Naive thymus-derived CD8-positive, alpha-beta T cell (primary cell): ENCODE data around the gene CRYBB2. TPM values are rescaled to one million over a fixed set of nuclear protein-coding genes. Genes with fewer than 3 reads are reported as not detected.

Experiments
- ATAC-seq, 2 donors: fragments of 150-1000 bp; cut with Tn5 transposase in 1 of 2; sonication (Bioruptor Pico), chemical (Tn5 transposase) in 1 of 2; 1 replicate in 1 of 2; 2 replicates in 1 of 2; pipeline ENCODE4 v1.10.0; 2021; ENCODE audit warnings: mild to moderate bottlenecking in 2 of 2, moderate library complexity in 2 of 2
- POLR2A ChIA-PET: fragments of 350-600 bp; sonication (Branson Sonifier 250); formaldehyde crosslinking; loops from one replicate; lab custom pipeline; 2021; ENCODE audit warnings: antibody characterized with exemption; lab: Charles Lee
- DNase-seq, 10 donors: peaks; one replicate each; pipeline versions ENCODE4 v3.0.0 to v3.0.0-alpha.2; 2020 to 2022
- H3K27ac Mint-ChIP-seq, 10 donors: one replicate each; pipeline ENCODE4 v1.8.0; 2020 to 2022; ENCODE audit warnings: mild to moderate bottlenecking in 10 of 10, mixed read lengths in 10 of 10, moderate library complexity in 4 of 10, inconsistent platforms in 1 of 10
- H3K27me3 Mint-ChIP-seq, 5 donors: one replicate each; pipeline ENCODE4 v1.8.0; 2021 to 2022; ENCODE audit warnings: mixed read lengths in 5 of 5
- H3K36me3 Mint-ChIP-seq, 3 donors: one replicate each; pipeline ENCODE4 v1.8.0; 2020 to 2022; ENCODE audit warnings: mixed read lengths in 3 of 3, mild to moderate bottlenecking in 2 of 3, inconsistent platforms in 1 of 3
- H3K4me1 Mint-ChIP-seq, 4 donors: one replicate each; pipeline ENCODE4 v1.8.0; 2021 to 2022; ENCODE audit warnings: mixed read lengths in 4 of 4
- H3K4me3 Mint-ChIP-seq, 10 donors: one replicate each; pipeline ENCODE4 v1.8.0; 2020 to 2022; ENCODE audit warnings: mild to moderate bottlenecking in 10 of 10, mixed read lengths in 10 of 10, moderate library complexity in 6 of 10, inconsistent platforms in 1 of 10
- H3K9me3 Mint-ChIP-seq, 9 donors: one replicate each; pipeline ENCODE4 v1.8.0; 2020 to 2022; ENCODE audit warnings: mixed read lengths in 9 of 9, mild to moderate bottlenecking in 3 of 9, inconsistent platforms in 1 of 9, moderate library complexity in 1 of 9
- polyA plus RNA-seq, 3 donors: library from polyadenylated mRNA; unstranded; fragments of 300-500 nt; fragmentation: Illumina TruSeq; gene quantifications; one replicate each; pipeline ENCODE4 v1.2.3, GENCODE V29; 2021
- total RNA-seq, 8 experiments: library from RNA in 2 of 8; stranded (reverse) in 2 of 8; gene quantifications; one replicate each; pipeline ENCODE4 v1.2.3 and lab custom pipeline; 2021 to 2026

The CRYBB2 gene
- total and polyA plus RNA-seq, 5 experiments from 2014 or later, result not detected

DNA sequence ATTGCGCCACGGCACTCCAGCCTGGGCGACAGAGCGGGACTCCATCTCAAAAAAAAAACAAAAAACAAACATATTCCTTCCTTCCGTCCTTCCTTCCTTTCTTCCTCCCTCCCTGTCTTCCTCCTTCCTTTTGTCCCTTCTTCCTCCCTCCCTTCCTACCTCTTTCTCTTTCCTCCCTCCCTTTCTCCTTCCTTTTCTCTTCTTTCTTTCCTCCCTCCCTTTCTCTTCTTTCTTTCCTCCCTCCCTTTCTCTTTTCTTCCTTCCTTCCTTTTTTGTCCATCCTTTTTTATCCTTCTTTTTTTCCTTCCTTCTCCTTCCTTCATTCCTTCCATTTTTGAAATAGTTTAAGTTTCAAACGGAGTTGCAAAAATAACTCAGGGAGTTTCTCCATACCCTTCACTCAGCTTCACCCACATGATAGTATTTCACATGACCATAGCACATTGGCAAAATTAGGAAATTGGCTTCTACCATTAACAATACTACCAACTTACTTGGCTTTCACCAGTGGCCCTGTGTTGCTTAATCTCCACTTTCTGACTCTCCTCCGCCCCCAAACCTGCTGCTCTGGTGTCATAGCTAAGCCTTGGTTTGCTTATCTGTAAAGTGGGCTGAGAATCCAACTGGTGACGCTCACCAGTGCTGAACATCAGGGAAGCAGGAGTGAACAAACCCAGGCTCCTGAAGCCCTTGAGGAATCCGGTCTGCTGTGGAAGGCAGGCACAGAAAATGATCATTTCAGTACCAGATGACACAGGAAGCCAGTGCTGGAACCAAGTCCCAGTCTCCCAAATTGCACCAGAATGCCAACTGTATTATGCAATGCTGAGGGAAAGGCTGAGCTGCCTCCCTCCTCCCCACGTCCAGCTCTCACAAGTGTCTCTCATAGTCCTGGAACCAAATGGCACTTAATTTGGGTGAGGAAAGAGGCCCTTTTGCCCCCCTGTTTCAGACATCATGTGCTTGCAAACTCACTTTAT lies 37.0 kb upstream of the CRYBB2 start:
- no peak overlapping the region for H3K4me3 Mint-ChIP-seq
- H3K27ac Mint-ChIP-seq, result no peak overlapping the region
- H3K27me3 Mint-ChIP-seq, result no peaks in the 10 kb centered on the region
- no peak for ATAC-seq
- POLR2A ChIA-PET, result no interaction called here
- no peaks in the 10 kb centered on the region for H3K4me1 Mint-ChIP-seq
- DNase-seq, result no peak
- peaks cover 6 to 17% (median 11%) of the 10 kb centered on the region in 3 donors for H3K36me3 Mint-ChIP-seq
- peaks cover 0 to 7% (median 0%) of the 10 kb centered on the region in 9 donors for H3K9me3 Mint-ChIP-seq

DNA sequence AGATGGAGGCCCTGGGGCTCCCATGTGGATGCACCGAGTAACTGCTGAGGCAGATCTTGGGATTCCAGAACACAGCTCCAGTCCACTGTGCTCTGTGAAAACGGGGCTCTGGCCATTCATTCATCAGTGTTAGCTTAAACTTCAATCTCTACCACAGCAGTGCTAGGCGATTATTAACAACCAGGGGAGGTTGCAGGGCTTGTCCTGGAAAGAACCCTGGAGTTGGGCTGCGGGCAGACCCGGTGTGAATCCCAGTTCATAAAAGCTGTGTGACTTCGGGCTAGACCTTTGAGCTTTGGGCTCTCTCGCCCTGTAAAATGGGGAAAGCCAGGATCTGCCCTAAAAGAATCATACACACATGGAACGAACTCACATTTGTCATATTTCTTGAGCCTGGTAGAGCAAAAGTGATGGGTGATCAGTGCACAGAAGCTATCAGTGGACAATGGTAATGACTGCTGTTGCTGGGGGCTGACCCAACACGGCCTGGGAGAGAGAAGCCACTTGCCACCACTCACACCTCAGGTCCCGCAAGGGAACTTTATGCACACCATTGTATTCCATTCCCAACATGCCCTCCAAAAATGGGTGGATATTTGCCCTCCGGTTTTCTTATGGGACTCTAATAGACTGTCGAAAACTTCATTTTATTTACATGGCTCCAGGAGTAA lies 35.4 kb upstream of the CRYBB2 start:
- Mint-ChIP-seq H3K4me1 (no peaks in the 10 kb centered on the region), H3K36me3 (peaks cover 6 to 19% (median 10%) of the 10 kb centered on the region in 3 donors), H3K27ac (no peak overlapping the region), H3K4me3 (no peak overlapping the region), H3K27me3 (no peaks in the 10 kb centered on the region), H3K9me3 (peaks cover 0 to 7% (median 0%) of the 10 kb centered on the region in 9 donors)
- DNase-seq (no peak), ATAC-seq (no peak)
- POLR2A ChIA-PET, result no interaction called here

DNA sequence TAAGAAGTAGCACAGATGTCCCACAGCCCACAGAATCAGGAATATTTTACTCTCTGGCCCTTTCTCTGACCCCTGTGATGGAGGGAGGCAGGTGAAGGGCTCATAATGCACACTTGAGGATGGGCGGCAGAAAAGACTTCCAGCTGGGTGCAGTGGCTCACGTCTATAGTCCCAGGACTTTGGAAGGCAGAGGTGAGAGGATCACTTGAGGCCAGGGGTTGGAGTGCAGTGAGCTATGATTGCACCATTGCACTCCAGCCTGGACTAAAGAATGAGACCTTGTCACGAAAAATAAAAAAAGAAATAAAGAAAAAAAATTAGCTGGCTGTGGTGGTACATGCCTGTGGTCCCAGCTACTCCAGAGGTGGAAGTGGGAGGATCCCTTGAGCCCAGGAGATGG lies 33.3 kb upstream of the CRYBB2 start:
- Mint-ChIP-seq H3K27ac (no peak overlapping the region), H3K27me3 (no peaks in the 10 kb centered on the region), H3K4me1 (no peaks in the 10 kb centered on the region), H3K9me3 (no peaks in the 10 kb centered on the region), H3K4me3 (no peak overlapping the region), H3K36me3 (peaks cover 0 to 15% (median 0%) of the 10 kb centered on the region in 3 donors)
- ATAC-seq, result no peak
- POLR2A ChIA-PET, result no interaction called here
- no peak for DNase-seq

- Mint-ChIP-seq H3K4me1 (no peaks in the 10 kb centered on the region), H3K36me3 (peaks cover 0 to 11% (median 3%) of the 10 kb centered on the region in 3 donors), H3K27me3 (no peaks in the 10 kb centered on the region), H3K9me3 (no peaks in the 10 kb centered on the region), H3K27ac (no peak overlapping the region), H3K4me3 (no peak overlapping the region)
- ATAC-seq (no peak), DNase-seq (no peak)
- POLR2A ChIA-PET, result no interaction called here
Observed at GRCh38 chr22:25187469-25187868, 32.0 kb upstream of the CRYBB2 start.

DNA sequence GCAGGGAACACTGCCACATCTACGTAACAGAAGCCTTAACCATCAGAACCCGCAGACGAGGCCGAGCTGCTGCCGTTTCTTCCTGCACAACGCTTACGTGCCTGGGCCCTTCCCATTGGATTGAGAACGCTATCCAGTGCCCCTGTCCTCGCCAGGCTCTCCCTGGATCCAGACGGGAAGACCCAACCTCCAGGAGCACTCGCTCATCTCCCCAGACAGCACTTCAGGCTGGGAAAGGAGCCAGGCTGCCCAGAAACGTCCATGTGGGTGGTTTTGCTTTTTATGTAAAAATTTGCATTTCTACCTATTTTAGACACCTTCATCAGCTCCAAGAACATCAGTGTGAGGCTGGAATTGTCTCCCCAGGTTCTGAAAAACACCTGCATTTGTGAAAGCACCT lies 27.0 kb upstream of the CRYBB2 start:
- POLR2A ChIA-PET, result no interaction called here
- DNase-seq (no peak), ATAC-seq (no peak)
- Mint-ChIP-seq H3K27ac (no peak overlapping the region), H3K27me3 (no peaks in the 10 kb centered on the region), H3K4me3 (no peak overlapping the region), H3K36me3 (peaks cover 0 to 17% (median 16%) of the 10 kb centered on the region in 3 donors), H3K4me1 (no peaks in the 10 kb centered on the region), H3K9me3 (no peaks in the 10 kb centered on the region)

- no peaks in the 10 kb centered on the region for H3K27me3 Mint-ChIP-seq
- no peak overlapping the region for H3K4me3 Mint-ChIP-seq
- ATAC-seq (no peak), DNase-seq (no peak)
- POLR2A ChIA-PET, result no interaction called here
- H3K4me1 Mint-ChIP-seq, result no peaks in the 10 kb centered on the region
- peaks cover 0 to 17% (median 16%) of the 10 kb centered on the region in 3 donors for H3K36me3 Mint-ChIP-seq
- H3K27ac Mint-ChIP-seq, result peak overlapping the region in 1 of 10 donors; percentile 48
- no peaks in the 10 kb centered on the region for H3K9me3 Mint-ChIP-seq
Observed at GRCh38 chr22:25193130-25193529, 26.3 kb upstream of the CRYBB2 start.

- peaks cover 0 to 16% (median 16%) of the 10 kb centered on the region in 3 donors for H3K36me3 Mint-ChIP-seq
Observed at GRCh38 chr22:25193548-25193947, 25.9 kb upstream of the CRYBB2 start.

DNA sequence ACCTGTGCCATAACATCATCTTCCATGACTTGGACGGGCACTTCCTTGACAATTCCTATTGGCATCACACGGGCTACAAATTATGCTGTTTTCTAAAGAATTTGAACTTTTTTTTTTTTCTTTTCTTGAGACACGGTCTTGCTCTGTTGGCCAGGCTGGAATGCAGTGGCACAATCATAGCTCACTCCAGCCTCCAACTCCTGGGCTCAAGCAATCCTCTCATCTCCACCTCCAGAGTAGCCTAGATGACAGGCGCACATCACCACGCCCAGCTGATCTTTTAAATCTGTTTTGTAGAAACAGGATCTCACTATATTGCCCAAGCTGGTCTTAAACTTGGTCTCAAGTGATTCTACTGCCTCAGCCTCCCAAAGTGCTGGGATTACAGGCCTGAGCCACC lies 23.1 kb upstream of the CRYBB2 start:
- no peaks in the 10 kb centered on the region for H3K4me1 Mint-ChIP-seq
- peaks cover 0 to 16% (median 10%) of the 10 kb centered on the region in 3 donors for H3K36me3 Mint-ChIP-seq
- no peak overlapping the region for H3K4me3 Mint-ChIP-seq
- POLR2A ChIA-PET, result no interaction called here
- ATAC-seq (no peak), DNase-seq (no peak)
- H3K27me3 Mint-ChIP-seq, result no peaks in the 10 kb centered on the region
- no peak overlapping the region for H3K27ac Mint-ChIP-seq
- H3K9me3 Mint-ChIP-seq, result no peaks in the 10 kb centered on the region

More at GRCh38 chr22:25193548-25193947, 25.9 kb upstream of the CRYBB2 start:
- no peak for DNase-seq
- no peak overlapping the region for H3K27ac Mint-ChIP-seq
- no peak for ATAC-seq
- no peaks in the 10 kb centered on the region for H3K4me1 Mint-ChIP-seq
- no peaks in the 10 kb centered on the region for H3K27me3 Mint-ChIP-seq
- POLR2A ChIA-PET, result no interaction called here
- no peaks in the 10 kb centered on the region for H3K9me3 Mint-ChIP-seq
- H3K4me3 Mint-ChIP-seq, result no peak overlapping the region

- ATAC-seq, result no peak
- peaks cover 0 to 4% (median under 1%) of the 10 kb centered on the region in 4 donors for H3K4me1 Mint-ChIP-seq
- POLR2A ChIA-PET, result no interaction called here
Observed at GRCh38 chr22:25197340-25197739, 22.1 kb upstream of the CRYBB2 start.

DNA sequence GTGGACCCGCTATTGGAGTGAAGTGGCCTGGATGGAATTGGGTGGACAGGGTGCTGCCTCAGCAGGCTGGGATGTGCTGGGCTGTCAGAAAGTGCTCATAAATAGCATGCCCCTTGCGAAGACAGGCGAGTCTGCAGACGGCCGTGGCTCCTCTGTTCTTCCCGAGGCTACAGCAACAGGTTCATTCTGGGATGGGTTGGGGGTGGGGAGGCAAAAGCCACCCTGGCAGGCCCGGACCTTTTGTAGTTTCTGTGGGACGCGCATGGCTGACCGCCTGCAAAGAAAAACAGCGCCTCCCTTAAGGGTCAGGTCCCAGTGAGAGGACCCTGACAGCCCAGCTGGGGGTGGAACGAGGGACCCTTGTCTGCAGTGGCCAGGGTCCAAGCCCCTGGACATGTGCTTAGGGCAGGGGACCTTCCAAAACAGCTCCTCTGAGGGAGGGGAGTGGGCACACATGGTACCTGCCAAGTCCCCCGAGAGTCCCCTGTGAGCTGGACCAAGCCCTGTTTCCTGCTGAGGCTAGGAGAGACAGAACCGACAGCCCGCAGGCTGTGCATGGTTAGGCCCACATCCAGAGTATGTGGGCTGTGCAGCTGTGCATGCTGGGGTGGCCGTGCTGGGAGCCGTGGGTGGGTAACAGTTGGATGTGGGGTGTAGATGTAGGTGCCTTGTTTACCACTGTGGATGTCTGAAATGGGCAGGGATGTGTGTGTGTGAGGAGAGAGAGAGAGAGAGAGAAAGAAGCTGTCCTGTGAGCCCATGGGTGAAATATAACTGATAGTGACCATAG lies 19.5 kb upstream of the CRYBB2 start, which contains the start of gene CRYBB3:
Gene CRYBB3, plus strand, starts transcription at position 128 of the 790 bp plus-strand sequence. CDS start 1,539 bp downstream, outside the sequence.
- Mint-ChIP-seq H3K27ac (peak within 1 kb of the TSS in 1 of 10 donors; percentile 66), H3K4me3 (no peak within 1 kb of the TSS), H3K27me3 (no peaks in the 10 kb centered on the region), H3K4me1 (peaks cover 0 to 6% (median under 1%) of the 10 kb centered on the region in 4 donors), H3K36me3 (peaks cover 0 to 6% (median 3%) of the 10 kb centered on the region in 3 donors), H3K9me3 (no peaks in the 10 kb centered on the region)
- POLR2A ChIA-PET, result no interaction called here
- DNase-seq, result no peak
- no peak for ATAC-seq

More at GRCh38 chr22:25197340-25197739, 22.1 kb upstream of the CRYBB2 start:
- Mint-ChIP-seq H3K4me3 (no peak overlapping the region), H3K9me3 (no peaks in the 10 kb centered on the region), H3K36me3 (peaks cover 0 to 14% (median 10%) of the 10 kb centered on the region in 3 donors), H3K27me3 (no peaks in the 10 kb centered on the region), H3K27ac (peak overlapping the region in 1 of 10 donors; percentile 38)
- DNase-seq, result no peak

GRCh38 chr22:25200967-25201366 lies 18.5 kb upstream of the CRYBB2 start:
- no peaks in the 10 kb centered on the region for H3K27me3 Mint-ChIP-seq
- H3K27ac Mint-ChIP-seq, result no peak overlapping the region
- H3K4me1 Mint-ChIP-seq, result peaks cover 0 to 6% (median under 1%) of the 10 kb centered on the region in 4 donors
- no peak overlapping the region for H3K4me3 Mint-ChIP-seq
- no peak for ATAC-seq
- DNase-seq, result no peak
- peaks cover 0 to 6% (median 3%) of the 10 kb centered on the region in 3 donors for H3K36me3 Mint-ChIP-seq
- H3K9me3 Mint-ChIP-seq, result no peaks in the 10 kb centered on the region
- POLR2A ChIA-PET, result no interaction called here

DNA sequence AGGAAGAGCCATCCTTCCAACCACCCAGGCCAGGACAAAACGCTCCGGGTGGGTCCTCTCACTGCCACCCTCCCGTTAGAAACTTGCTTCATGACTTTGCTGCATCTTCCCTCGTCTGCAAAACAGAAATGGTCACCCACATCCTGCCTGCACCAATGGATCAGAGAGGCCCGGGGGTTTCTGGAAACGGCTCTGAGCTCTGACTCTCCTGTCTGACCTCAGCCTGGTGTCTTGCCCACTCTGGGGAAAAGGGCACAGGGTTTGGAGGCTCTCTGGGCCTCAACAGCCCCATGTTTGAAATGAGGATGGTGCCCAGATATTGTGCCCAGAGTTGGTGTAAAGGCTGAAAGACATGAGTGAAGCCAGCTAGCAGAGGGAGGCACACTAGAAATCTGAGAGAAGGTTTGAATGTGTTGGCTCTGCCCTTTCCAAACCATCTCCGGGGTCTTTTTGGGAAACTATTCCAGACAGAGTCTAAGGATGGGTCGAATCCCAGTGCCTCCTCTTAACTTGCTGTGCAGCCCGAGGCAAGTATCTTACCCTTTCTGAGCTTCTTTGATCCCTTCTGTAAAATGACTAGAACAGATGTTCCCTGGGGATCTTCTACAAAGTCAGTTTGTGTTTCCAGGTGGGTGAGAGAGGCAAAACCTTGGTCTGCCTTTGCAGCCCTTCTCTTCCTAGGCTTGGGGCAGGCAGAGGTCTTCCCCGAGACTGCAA lies 17.7 kb upstream of the CRYBB2 start:
- H3K27me3 Mint-ChIP-seq, result no peaks in the 10 kb centered on the region
- no peaks in the 10 kb centered on the region for H3K36me3 Mint-ChIP-seq
- ATAC-seq (no peak), DNase-seq (no peak)
- no peaks in the 10 kb centered on the region for H3K9me3 Mint-ChIP-seq
- no peak overlapping the region for H3K27ac Mint-ChIP-seq
- peaks cover 0 to 6% (median under 1%) of the 10 kb centered on the region in 4 donors for H3K4me1 Mint-ChIP-seq
- H3K4me3 Mint-ChIP-seq, result no peak overlapping the region
- POLR2A ChIA-PET, result no interaction called here
